ENCODE results near the gene ZFP91. TPM values are rescaled to one million over a fixed set of nuclear protein-coding genes. Genes with fewer than 3 reads are reported as not detected.

ZFP91 gene
- total and polyA plus RNA-seq, 2 experiments from 2014 or later: 21.4 to 59.0 TPM

DNA sequence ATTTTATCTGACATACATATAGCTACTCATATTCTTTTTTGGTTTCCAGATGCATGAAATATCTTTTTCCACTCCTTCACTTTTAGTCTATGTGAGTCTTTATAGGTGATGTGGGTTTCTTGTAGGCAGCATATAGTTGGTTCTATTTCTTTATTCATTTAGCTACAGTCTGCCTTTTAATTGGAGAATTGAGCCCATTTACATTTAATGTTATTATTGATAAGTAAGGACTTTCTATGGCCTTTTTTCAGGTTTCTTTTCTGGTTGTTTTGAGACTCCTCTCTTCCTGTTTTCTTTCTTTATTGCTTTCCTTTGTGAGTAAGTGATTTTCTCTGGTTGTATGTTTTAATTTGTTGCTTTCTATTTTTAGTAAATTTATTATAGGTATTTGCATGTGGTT lies 70.8 kb downstream of the ZFP91 start:
- Histone ChIP-seq H3K4me1 (ENCODE audit: insufficient read depth) (no peaks in the 10 kb centered on the region), H3K4me3 (no peak overlapping the region), H3K9ac (no peak overlapping the region), H3K36me3 (ENCODE audit: low read depth) (no peaks in the 10 kb centered on the region), H4K20me1 (ENCODE audit: insufficient read depth) (no peaks in the 10 kb centered on the region), H2AFZ (no peak overlapping the region), H3K27me3 (replicated peaks; ENCODE audit: insufficient read depth) (no peaks in the 10 kb centered on the region), H3F3A (ENCODE audit: insufficient read depth) (no peaks in the 10 kb centered on the region), H3K9me3 (ENCODE audit: low read depth) (no peaks in the 10 kb centered on the region), H3K79me2 (ENCODE audit: insufficient read depth) (no peaks in the 10 kb centered on the region), H3K4me2 (ENCODE audit: unreplicated experiment) (no peak overlapping the region), H3K27ac (no peak overlapping the region), H3K9me2 (ENCODE audit: insufficient read depth) (no peaks in the 10 kb centered on the region)
- in situ Hi-C loops (cut with MboI): loop anchor here (10.0 kb wide), 1 partner anchor 135 kb away; no protein-coding TSS in a partner anchor
- DNase-seq: no peak
- TF ChIP-seq EZH2 (IDR thresholded peaks at IDR 0.05; ENCODE audit: insufficient read depth, poor library complexity, severe bottlenecking) (no peak), EZH2phosphoT487 (IDR thresholded peaks at IDR 0.05; ENCODE audit: insufficient read depth, low read depth) (no peak)

DNA sequence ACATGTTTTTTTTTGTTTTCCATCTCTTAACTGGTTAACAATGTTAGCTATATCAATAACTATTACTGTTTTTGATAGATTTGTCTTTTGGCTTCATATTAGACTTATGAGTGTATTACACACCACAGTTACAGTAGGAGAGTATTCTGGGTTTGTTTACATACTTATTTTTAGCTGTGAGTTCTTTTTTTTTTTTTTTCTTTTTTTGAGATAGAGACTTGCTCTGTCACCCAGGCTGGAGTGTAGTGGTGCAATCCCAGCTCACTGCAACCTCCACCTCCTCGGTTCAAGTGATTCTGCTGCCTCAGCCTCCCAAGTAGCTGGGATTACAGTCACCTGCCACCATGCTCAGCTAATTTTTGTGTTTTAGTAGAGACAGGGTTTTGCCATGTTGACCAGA lies 71.6 kb downstream of the ZFP91 start:
- in situ Hi-C loops (cut with MboI): loop anchor here (10.0 kb wide), 1 partner anchor 134 kb away; no protein-coding TSS in a partner anchor

GRCh38 chr11:58652726-58653280 lies 73.9 kb downstream of the ZFP91 start:
- in situ Hi-C loops (cut with MboI): loop anchor here (10.0 kb wide), 1 partner anchor 132 kb away; no protein-coding TSS in a partner anchor
- WGBS, 2 experiments (ENCODE audit: low coverage in 1 of 2, low lambda C conversion rate in 2 of 2, missing lambda C conversion rate in 2 of 2): 55 to 58% methylated on average over 2 of the region's 2 CpGs
- H3K9me2 ChIP-seq (ENCODE audit: insufficient read depth): no peaks in the 10 kb centered on the region

More for the DNA sequence above, 71.6 kb downstream of the ZFP91 start:
- H3K9ac ChIP-seq: no peak overlapping the region
- H3K27me3 ChIP-seq (replicated peaks; ENCODE audit: insufficient read depth): no peaks in the 10 kb centered on the region
- no peaks in the 10 kb centered on the region for H3F3A ChIP-seq (ENCODE audit: insufficient read depth)
- H3K27ac ChIP-seq: no peak overlapping the region
- no peaks in the 10 kb centered on the region for H3K4me1 ChIP-seq (ENCODE audit: insufficient read depth)
- H4K20me1 ChIP-seq (ENCODE audit: insufficient read depth): no peaks in the 10 kb centered on the region
- no peaks in the 10 kb centered on the region for H3K9me2 ChIP-seq (ENCODE audit: insufficient read depth)
- no peak overlapping the region for H3K4me3 ChIP-seq
- DNase-seq: no peak
- 17 to 50% methylated on average over 1 of the region's 1 CpG for WGBS, 2 experiments (ENCODE audit: low coverage in 1 of 2, low lambda C conversion rate in 2 of 2, missing lambda C conversion rate in 2 of 2)
- no peak overlapping the region for H3K4me2 ChIP-seq (ENCODE audit: unreplicated experiment)
- TF ChIP-seq EZH2 (IDR thresholded peaks at IDR 0.05; ENCODE audit: insufficient read depth, poor library complexity, severe bottlenecking) (no peak), EZH2phosphoT487 (IDR thresholded peaks at IDR 0.05; ENCODE audit: insufficient read depth, low read depth) (no peak)
- H3K9me3 ChIP-seq (ENCODE audit: low read depth): no peaks in the 10 kb centered on the region
- H2AFZ ChIP-seq: no peak overlapping the region
- no peaks in the 10 kb centered on the region for H3K36me3 ChIP-seq (ENCODE audit: low read depth)
- no peaks in the 10 kb centered on the region for H3K79me2 ChIP-seq (ENCODE audit: insufficient read depth)

GRCh38 chr11:58654079-58654907 lies 75.4 kb downstream of the ZFP91 start:
- Histone ChIP-seq H3K9me2 (ENCODE audit: insufficient read depth) (no peaks in the 10 kb centered on the region), H3K4me3 (no peak overlapping the region), H4K20me1 (ENCODE audit: insufficient read depth) (no peaks in the 10 kb centered on the region), H3F3A (ENCODE audit: insufficient read depth) (no peaks in the 10 kb centered on the region), H3K27ac (no peak overlapping the region), H3K9ac (no peak overlapping the region), H2AFZ (peak overlapping the region; percentile 14; the same call in 1 of the 2 replicates), H3K4me1 (ENCODE audit: insufficient read depth) (no peaks in the 10 kb centered on the region), H3K79me2 (ENCODE audit: insufficient read depth) (no peaks in the 10 kb centered on the region), H3K27me3 (replicated peaks; ENCODE audit: insufficient read depth) (no peaks in the 10 kb centered on the region), H3K4me2 (ENCODE audit: unreplicated experiment) (peak overlapping the region; percentile 8), H3K36me3 (ENCODE audit: low read depth) (no peaks in the 10 kb centered on the region), H3K9me3 (ENCODE audit: low read depth) (no peaks in the 10 kb centered on the region)
- DNase-seq: peak; percentile 88
- TF ChIP-seq EZH2phosphoT487 (IDR thresholded peaks at IDR 0.05; ENCODE audit: insufficient read depth, low read depth) (no peak), EZH2 (IDR thresholded peaks at IDR 0.05; ENCODE audit: insufficient read depth, poor library complexity, severe bottlenecking) (no peak)
- in situ Hi-C loops (cut with MboI): loop anchor here (10.0 kb wide), 1 partner anchor 131 kb away; no protein-coding TSS in a partner anchor
- WGBS, 2 experiments (ENCODE audit: low coverage in 1 of 2, low lambda C conversion rate in 2 of 2, missing lambda C conversion rate in 2 of 2): 10 to 11% methylated on average over 12 of the region's 12 CpGs

More at GRCh38 chr11:58652726-58653280, 73.9 kb downstream of the ZFP91 start:
- H3K4me3 ChIP-seq: no peak overlapping the region
- H3K9ac ChIP-seq: no peak overlapping the region
- no peak for DNase-seq
- H4K20me1 ChIP-seq (ENCODE audit: insufficient read depth): no peaks in the 10 kb centered on the region
- no peaks in the 10 kb centered on the region for H3K27me3 ChIP-seq (replicated peaks; ENCODE audit: insufficient read depth)
- H3K4me1 ChIP-seq (ENCODE audit: insufficient read depth): no peaks in the 10 kb centered on the region
- no peak overlapping the region for H3K4me2 ChIP-seq (ENCODE audit: unreplicated experiment)
- H3K36me3 ChIP-seq (ENCODE audit: low read depth): no peaks in the 10 kb centered on the region
- H3K9me3 ChIP-seq (ENCODE audit: low read depth): no peaks in the 10 kb centered on the region
- H3K79me2 ChIP-seq (ENCODE audit: insufficient read depth): no peaks in the 10 kb centered on the region
- H3F3A ChIP-seq (ENCODE audit: insufficient read depth): no peaks in the 10 kb centered on the region
- TF ChIP-seq EZH2 (IDR thresholded peaks at IDR 0.05; ENCODE audit: insufficient read depth, poor library complexity, severe bottlenecking) (no peak), EZH2phosphoT487 (IDR thresholded peaks at IDR 0.05; ENCODE audit: insufficient read depth, low read depth) (no peak)
- no peak overlapping the region for H2AFZ ChIP-seq
- no peak overlapping the region for H3K27ac ChIP-seq

Measured in GM23248 (cell line).